DMS 273 (cell line): ENCODE data around the gene CARM1.
A peak's percentile ranks its signal among the peaks of the same experiment; 100 is the strongest.
"Not testable (repeated sequence)": the region's sequence is repeated elsewhere in the genome, so short reads cannot be mapped to it uniquely, and the experiment has no call there.

Experiments
- DNase-seq: peaks from one replicate; lab custom pipeline; 2025; ENCODE audit not compliant: unreplicated experiment; lab: John Stamatoyannopoulos, UW

CARM1 gene

DNA sequence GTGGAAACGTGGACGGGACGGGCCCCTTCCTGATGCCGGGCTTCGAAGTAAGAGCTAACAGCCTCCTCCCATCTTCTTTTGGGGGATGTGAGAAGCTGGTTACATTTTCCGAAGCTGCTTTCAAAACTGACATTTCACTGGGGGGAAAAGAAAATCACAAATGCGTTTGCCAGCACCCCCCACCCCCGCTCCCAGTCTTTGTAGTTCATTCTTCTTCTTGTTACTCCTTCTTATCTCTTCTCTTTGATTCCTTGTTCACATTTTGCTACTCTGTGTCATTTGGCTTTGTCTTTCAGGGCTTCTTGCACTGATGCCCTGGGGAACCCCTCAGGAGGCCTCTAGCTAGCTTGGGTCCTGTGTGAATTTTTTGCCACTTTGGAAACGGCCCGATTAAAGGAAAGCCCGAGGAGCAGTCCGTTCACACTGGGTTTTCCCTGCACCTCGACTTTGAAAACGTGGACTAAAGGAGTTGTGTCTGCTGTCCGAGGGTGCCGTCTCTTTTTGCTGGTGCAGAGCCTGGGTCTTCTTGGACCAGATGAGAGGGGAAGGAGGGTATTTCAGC, 1.3 kb downstream of the CARM1 start:
- DNase-seq = peak; percentile 53

DNA sequence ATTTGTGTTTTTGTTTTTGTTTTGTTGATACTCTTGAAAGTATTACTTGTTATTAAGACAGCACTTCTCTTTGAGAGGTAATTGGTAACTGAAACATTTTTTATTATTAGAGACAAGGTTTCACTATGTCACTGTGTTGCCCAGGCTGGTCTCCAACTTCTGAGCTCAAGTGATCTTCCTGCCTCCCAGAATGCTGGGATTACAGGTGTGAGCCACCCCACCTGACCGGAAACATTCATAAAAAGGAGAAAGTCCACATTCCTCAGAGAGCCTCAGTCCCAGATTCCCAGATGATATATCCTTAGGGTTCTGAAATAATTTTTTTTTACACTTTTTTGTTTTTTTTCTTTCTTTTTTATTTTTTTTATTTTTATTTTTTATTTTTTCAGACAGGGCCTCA, 2.7 kb downstream of the CARM1 start:
- no peak for DNase-seq

DNA sequence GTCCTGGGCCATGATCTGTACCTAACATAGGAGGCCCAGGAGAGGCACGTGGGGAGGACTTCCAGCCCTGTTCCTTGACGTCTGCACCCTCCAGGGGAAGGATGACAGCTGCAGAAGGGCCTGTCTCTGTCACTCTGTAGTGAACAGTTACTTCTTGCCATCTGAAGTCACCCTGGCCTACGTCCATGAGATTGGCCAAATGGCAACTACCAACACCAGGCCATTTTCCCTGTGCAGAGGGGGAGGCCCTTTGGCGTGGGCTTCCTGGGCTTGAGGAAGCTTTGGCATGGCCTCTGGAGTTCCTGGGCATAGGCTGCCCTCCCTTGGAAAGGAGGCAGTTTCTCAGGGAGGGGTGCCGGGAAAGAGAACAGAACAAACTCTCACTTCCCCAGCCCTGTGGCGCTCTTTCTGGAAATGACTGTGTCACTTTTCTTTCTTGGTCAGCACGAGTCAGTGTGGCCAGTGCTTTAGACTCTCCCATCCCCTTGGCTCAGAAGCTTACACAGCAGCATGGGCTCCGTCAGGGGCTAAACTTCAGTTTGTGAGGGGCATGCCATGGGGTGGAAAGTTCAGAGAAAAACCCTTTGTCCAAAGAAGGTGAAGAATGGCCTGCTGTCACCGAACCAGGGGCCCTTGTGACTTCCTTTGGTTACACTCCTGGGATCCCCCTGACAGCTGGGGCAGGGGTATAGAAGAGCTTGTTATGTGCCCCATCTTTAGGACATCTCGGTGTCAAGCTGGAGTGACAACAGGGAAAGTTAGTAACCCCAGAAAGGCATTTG, 5.3 kb downstream of the CARM1 start:
- DNase-seq = no peak

DNA sequence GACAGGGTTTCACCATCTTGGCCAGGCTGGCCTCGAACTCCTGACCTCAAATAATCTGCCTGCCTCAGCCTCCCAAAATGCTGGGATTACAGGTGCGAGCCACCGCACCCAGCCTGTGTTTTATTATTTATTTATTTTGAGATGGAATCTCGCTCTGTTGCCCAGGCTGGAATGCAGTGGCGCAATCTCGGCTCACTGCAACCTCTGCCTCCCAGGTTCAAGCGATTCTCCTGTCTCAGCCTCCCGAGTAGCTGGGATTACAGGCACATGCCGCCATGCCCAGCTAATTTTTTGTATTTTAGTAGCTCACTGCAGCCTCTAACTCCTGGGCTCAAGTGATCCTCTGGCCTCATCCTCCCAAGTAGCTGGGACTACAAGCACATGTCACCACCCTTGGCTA, 6.3 kb downstream of the CARM1 start:
- not testable (repeated sequence) for DNase-seq

DNA sequence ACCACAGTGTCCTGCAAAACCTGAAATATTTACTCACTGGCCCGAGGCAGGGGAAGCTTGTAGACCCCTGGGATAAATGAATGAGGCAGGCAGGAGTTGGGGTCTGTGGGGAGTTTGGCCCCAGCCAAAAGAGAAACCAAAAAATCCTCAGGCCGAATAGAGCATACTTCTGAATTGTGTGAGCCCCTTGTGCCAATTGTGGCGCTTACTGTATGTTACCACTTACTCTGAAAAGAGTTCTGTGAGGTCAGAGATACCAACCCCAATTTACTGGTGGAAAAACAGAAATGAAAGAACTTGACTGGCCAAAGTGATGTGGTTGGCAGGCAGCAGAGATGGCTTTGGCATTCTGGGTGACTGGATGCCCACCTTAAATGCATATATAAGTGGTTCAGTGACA, 6.9 kb downstream of the CARM1 start:
- DNase-seq = no peak

DNA sequence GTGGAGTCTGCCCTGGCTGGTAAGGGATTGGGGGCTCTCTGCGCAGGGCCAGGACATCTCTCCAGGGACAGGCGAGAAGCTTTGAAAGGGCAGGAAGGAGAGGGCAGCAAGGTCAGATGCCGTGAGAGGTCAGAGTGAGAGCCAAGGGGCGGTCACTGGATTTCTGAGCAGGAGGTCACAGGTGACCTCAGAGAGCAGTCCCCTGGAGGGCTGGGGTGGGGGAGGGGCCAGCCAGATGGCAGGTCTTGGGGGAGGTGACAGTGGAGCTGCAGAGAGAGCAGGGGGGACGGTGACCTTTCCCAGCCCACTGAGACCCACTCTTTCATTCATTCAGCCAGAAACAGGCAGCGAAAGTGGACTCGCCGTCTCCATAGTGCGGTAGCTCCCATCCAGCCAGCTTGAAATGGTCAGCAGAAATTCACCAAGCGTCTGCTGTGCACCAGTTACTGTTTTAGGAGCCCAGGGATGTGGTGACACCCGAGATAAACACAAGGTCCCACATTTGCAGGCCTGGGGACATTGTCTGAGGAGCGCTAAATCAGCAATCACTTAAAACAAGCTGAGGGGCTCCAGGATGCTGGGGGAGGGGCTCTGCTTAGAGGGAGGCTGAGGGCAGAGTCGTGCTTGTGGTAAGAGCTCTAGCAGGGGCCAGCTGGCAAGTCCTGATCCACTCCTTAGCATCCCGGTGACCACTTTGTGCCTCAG, 10.2 kb downstream of the CARM1 start:
- no peak for DNase-seq

DNA sequence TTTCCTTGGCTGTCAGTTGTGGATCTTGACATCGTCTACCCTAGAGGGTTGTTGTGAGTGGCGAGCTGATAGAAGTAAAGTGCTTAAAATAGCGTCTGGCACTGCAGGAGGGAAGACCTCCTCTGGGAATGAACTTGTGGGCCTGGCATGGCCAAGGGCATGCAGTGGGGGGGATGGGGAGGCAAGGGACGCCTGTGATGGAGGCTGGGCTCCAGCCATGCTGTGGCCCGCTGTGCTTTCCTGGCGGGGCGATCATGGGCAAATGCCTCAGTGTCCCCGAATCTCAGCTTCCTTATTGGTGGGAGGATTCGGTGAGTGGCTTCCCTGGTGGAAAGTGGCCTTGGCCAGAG, 10.7 kb downstream of the CARM1 start:
- DNase-seq = no peak

DNA sequence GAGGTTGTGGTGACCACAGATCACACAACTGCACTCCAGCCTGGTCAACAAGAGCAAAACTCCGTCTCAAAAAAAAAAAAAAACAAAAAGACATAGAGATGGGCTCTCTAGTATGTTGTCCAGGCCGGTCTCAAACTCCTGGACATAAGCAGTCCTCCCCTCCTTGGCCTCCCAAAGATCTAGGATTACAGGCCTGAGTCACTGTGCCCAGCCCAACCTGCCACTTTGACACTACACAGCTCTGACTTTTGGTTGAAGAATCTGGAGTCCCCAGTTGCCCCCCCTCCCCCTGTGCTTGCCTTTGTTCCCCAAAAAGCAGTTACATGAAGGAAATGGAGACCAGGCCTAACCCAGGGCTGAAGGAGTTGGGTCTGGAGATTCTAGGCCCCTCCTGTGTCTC, 12.9 kb downstream of the CARM1 start:
- no peak for DNase-seq

DNA sequence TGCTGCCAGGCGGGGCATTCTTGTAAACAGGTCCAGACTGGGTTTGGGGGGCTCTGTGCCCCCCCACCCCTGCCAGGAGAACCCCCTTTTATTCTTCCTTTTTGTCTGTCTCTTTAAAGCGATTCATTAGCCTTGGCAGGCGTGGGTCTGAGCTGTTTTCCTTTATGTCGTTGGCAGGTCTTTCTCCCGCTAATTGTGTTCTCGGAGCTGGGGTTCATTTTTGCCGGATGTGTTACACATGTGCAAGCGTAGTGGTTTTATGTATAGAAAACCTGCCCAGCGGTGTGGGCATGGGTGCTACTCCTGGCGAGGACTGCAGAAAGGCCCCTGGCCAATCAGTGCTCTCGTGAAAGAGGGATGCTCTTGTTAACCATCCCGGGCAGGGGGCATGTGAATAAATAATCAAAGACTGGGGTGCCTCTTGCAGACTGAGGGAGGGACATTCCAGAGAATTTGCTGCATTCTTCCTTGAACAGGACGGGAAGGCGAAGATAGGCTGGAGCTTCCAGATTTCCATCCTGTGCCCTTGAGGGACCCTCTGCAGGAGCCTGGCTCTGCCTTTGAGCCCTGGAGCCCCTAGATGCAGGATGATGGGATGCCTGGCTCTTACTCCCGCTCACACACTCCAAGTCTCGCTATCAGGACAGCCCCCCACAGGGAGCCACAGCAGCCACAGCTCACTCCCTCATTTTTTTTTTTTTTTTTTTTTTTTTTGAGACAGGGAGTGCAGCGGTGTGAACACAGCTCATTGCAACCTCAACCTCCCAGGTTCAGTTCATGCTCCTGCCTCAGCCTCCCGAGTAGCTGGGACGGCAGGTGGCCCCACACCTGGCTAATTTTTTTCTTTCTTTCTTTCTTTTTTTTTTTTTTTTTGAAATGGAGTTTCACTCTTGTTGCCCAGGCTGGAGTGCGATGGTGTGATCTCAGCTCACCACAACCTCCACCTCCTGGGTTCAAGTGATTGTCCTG, 14.1 kb downstream of the CARM1 start:
- no peak for DNase-seq

DNA sequence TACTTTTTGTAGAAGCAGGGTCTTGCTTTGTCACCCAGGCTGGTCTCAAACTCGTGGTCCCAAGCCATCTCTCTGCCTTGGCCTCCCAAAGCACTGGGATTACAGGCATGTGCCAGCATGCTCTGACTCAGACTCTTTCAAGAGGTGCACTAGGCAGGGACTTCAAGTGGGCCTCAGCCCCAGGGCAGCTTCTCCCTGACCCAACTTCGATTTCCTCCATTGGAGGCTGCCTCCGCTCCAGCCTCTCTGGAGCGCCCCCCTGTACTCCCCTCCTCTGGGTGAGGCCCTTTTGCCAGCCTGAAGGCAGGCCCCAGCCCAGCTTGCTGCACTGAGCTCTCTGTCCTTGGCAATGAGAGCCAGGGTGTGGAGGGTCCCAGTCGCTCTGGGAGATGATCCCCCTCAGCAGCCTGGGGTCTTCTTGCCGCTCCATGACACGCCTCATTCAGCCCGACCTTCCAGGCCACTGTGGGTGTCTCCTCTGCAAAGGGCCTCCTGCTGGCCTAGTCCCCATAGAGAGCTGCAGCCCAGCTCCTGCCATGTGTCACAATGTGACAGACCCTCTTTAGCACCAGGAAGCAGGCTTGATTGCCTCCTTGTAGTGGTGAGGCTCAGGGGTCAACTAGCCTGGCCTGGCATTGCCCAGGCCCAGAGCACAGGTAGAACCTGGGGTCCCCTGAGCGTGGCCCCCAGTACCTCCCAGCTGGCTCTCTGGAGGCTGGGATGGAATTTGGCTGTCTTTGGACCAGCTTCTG, 16.4 kb downstream of the CARM1 start:
- DNase-seq = peak; percentile 52

DNA sequence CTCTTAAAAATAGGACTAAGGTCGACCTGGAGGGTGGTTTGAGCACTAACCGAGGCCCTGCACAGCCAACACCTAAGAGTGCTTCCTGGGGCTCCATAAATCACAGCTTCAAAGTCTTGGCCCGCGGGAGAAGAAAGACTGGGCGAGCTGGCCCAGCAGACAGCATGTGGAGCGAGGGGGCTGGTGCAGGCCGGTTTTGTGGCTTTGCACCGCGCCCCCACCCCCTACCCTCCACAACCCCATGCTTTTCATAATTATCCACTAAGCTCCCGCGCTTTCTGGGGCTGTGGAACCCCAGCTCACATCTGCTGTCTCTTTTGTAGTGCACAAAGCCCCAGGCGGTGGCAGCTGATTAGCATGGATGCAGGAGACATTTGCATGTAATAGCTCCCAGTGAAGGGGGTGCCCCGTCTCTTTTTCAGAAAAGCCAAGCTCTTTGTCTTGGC, 17.1 kb downstream of the CARM1 start:
- DNase-seq = peak; percentile 96

DNA sequence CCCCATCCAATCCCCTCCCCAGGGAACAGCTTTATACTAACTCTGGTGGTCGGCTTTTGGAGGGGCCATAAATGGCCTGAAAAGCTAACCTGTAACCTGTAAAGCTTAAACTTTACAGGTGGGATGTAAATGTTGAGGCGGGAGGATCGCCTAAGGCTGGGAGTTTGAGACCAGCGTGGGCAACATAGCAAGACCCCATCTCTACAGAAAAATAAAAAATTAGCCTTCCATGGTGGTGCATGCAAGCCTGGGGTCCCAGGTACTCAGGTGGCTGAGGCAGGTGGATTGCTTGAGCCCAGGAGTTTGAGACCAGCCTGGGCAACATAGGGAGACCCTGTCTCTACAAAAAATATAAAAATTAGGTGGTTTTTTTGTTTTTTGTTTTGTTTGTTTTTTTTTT, 18.5 kb downstream of the CARM1 start:
- DNase-seq = no peak

DNA sequence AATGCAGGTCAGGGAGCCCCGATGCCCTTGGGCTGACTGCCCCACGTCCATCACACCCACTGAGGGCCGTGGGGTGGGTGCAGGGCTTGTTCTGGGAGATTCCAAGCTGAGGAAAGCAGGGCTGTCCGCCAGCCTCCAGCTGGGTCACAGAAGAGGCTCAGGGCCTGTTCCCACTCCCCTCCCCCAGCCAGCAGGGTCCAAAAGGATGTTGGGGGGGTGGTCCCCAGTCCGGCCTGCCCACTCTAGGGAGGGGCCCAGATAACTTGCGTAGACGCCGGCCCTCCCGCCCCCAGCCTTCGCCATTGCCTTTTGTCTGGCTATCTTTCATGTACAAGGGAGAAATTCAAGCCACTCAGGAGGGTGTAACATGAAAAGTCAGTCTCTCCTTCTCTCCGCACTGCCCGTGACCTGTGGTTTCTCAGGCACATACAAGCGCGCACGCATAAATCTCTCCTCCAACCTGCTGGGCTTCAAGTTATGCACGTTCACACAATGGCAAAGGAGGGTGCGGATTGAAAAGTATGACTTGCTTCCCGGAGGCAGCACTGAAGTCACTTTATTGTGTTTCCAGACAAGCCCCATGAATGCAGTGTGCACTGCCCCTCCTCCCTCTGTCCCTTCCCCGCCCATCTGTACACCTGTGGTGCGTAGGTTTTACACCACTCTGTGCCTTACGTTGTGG, 20.2 kb downstream of the CARM1 start:
- DNase-seq = peak; percentile 37

DNA sequence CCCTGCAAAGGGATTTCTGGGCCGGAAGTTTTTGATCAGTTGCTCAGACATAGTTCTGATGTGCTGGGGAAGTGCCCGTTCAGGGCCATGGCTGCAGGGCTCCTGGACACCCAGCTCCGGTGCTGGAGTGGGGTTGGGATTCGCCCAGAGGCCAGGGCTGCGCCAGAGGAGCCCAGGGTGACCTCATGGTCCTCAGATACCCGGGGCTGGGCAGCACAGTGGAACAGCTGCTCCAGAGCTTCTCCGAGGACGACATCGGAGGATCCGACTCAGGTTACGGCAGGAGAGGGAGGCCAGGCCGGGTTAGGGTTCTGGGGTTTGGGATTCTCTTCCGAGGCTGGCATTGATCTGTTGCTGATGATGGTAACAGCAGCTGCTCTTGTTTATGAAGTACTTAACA, 20.9 kb downstream of the CARM1 start:
- peak; percentile 84 for DNase-seq

DNA sequence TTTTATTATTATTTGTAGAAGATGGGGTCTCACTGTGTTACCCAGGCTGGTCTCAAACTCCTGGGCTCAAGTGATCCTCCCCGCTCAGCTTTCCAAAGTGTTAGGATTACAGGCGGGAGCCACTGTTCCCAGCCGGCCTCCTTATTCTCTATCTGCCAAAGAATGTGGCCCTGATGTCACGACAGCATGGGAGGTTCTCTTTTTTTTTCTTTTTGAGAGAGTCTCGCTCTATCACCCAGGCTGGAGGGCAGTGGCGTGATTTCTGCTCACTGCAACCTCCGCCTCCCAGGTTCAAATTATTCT, 23.5 kb downstream of the CARM1 start:
- no peak for DNase-seq

DNA sequence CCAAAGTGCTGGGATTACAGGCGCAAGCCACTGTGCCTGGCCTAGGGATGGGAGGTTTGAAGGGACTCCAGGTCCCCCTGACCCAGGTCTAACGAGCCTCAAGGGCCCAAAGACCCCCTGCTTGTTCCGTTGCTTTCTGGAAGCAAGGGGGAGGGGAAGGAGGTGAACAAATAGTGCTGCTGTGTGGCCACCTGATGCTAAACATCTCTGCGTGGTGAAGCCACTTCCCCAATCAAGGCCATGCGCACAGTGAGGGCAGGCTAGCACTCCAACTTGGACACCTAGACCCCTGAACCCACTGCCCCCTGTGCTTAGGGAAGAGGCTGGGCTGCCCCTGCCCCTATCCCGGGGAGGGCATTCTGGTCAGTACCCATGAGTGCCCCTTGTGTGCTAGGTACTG, 24.0 kb downstream of the CARM1 start:
- DNase-seq = no peak

DNA sequence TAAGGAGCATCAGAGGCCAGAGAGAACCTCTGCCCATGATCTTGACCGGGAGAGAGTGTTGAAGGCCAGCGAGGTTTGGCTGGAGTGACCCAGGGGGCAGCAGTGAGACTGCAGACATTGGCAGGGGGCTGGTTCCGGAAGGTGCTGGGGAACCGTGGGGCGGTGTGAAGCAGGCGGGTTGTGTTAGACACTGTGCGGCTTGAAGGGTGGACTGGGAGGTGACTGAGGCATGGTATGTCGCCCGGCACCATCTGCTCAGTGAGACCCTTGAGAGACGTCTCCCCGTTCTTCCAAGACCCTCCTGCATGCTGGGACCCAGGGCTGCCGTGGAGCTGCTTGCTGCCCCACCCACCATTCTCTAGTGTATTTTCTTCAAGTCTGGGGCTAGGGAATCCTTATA, 24.6 kb downstream of the CARM1 start:
- DNase-seq = no peak

DNA sequence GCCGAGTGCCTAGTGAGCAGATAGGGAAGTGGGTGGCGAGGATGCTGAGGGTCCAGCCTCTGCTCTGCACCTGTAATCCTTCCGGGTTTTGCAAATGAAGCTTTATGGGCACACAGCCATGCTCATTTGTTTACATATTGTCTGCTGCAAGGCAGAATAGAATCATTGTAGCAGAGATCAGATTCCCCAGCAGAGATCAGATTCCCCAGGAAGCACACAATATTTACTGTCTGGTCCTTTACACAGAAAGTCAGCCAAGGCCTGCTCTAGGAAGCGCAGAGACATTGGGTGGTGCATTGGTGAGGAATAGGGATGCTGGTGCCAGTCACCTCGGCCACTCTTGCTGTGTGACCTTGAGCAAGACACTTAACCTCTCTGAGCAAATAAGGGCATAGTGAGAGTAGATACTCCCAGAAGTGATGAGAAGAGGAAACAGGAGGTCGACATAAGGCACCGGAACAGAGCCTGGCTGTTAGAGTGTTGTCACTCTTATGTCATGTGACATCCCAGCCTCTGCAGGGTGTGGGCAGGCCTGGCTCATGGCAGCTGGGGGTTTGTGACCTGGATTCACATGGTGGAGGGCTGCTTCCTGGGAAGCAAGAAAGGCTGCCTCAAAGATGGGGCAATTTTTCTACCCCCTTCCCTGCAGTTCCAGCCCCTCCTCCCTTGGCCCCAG, 25.6 kb downstream of the CARM1 start:
- peak; percentile 73 for DNase-seq

DNA sequence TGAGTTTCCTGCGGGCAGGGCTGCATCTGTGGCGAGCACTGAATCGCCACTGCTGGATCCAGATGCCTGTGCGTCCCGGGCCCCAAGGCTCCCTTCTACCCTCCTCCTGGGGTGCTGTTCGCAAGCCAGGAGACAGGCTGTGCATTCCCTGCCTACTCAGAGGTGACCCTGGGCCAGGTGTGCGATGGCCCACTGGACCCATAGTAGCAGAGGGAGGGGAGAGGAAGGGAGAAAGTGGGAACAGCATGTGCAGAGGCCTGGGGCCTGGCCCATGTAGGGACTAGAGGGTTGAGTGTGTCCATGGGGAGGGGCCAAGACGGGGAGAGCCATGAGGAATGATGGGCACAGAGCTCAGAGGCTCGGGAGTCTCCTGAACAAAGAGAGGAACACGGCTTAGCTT, 27.3 kb downstream of the CARM1 start:
- peak; percentile 54 for DNase-seq
